GM18870 (cell line): ENCODE data around the gene ANKRD16.
A peak's percentile ranks its signal among the peaks of the same experiment; 100 is the strongest.
"Not testable (repeated sequence)": the region's sequence is repeated elsewhere in the genome, so short reads cannot be mapped to it uniquely, and the experiment has no call there.

Experiments
- ATAC-seq: cut with Tn5 transposase; IDR thresholded peaks from one replicate; pipeline ENCODE4 v1.9.1; 2021; ENCODE audit warnings: moderate library complexity; ENCODE audit not compliant: unreplicated experiment

Gene ANKRD16

GRCh38 chr10:5840314-5841307 lies 49.1 kb downstream of the ANKRD16 start:
- ATAC-seq = peak; percentile 53

GRCh38 chr10:5836181-5836580 lies 53.5 kb downstream of the ANKRD16 start:
- not testable (repeated sequence) for ATAC-seq

GRCh38 chr10:5835446-5836095 lies 54.1 kb downstream of the ANKRD16 start:
- ATAC-seq = no peak

GRCh38 chr10:5833814-5834213 lies 55.9 kb downstream of the ANKRD16 start:
- ATAC-seq = no peak

GRCh38 chr10:5832946-5833345 lies 56.7 kb downstream of the ANKRD16 start:
- ATAC-seq = no peak

- ATAC-seq = no peak
Measured at GRCh38 chr10:5831446-5831782, 58.3 kb downstream of the ANKRD16 start.

- ATAC-seq = no peak
Measured at GRCh38 chr10:5830629-5831445, 58.9 kb downstream of the ANKRD16 start.

- no peak for ATAC-seq
Measured at GRCh38 chr10:5829267-5829666, 60.4 kb downstream of the ANKRD16 start.

GRCh38 chr10:5828725-5829124 lies 61.0 kb downstream of the ANKRD16 start:
- no peak for ATAC-seq

- no peak for ATAC-seq
Measured at GRCh38 chr10:5827841-5828240, 61.9 kb downstream of the ANKRD16 start.

- ATAC-seq = not testable (repeated sequence)
Measured at GRCh38 chr10:5826511-5826910, 63.2 kb downstream of the ANKRD16 start.

- ATAC-seq = no peak
Measured at GRCh38 chr10:5818894-5819293, 70.8 kb downstream of the ANKRD16 start.

- ATAC-seq = no peak
Measured at GRCh38 chr10:5818048-5818331, 71.7 kb downstream of the ANKRD16 start.

GRCh38 chr10:5817322-5818047 lies 72.2 kb downstream of the ANKRD16 start:
- no peak for ATAC-seq

- no peak for ATAC-seq
Measured at GRCh38 chr10:5816170-5816569, 73.5 kb downstream of the ANKRD16 start.

GRCh38 chr10:5814110-5815107 lies 75.3 kb downstream of the ANKRD16 start:
- ATAC-seq = no peak

- peak; percentile 67 for ATAC-seq
Measured at GRCh38 chr10:5813341-5814109, 76.2 kb downstream of the ANKRD16 start, which contains the start of gene GDI2. Gene GDI2, minus strand, starts transcription at chr10:5813434. Its CDS starts 176 bp downstream, at chr10:5813258.

- ATAC-seq = peak; percentile 12
Measured at GRCh38 chr10:5813091-5813340, 76.7 kb downstream of the ANKRD16 start.
